Activated CD4-positive, alpha-beta T cell treated with anti-CD3 and anti-CD28 coated beads, Interleukin-2, amount 50 U/mL, for 1 hour (primary cell): ENCODE measurements around the gene KLF5.
"Not testable (repeated sequence)": the region's sequence is repeated elsewhere in the genome, so short reads cannot be mapped to it uniquely, and the experiment has no call there.

Source experiments
- DNase-seq: peaks from one replicate; pipeline ENCODE4 v3.0.0-alpha.2; 2020

The KLF5 gene

DNA sequence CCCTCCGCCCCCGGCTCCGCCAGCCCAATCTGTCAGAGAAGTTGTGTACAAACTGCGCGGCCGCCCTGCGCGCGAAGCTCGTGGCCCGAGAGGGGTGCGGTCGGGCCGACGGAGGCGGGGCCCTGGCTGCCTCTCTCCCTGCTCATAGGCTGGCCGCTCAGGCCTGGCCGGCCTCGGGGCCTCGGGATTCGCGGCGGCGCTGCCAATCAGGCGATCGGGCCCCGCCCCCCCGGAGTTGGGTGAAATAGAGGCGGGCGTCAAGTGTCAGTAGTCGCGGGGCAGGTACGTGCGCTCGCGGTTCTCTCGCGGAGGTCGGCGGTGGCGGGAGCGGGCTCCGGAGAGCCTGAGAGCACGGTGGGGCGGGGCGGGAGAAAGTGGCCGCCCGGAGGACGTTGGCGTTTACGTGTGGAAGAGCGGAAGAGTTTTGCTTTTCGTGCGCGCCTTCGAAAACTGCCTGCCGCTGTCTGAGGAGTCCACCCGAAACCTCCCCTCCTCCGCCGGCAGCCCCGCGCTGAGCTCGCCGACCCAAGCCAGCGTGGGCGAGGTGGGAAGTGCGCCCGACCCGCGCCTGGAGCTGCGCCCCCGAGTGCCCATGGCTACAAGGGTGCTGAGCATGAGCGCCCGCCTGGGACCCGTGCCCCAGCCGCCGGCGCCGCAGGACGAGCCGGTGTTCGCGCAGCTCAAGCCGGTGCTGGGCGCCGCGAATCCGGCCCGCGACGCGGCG lies at the start of gene KLF5:
Gene KLF5, plus strand, starts transcription at position 270 of the 724 bp plus-strand sequence. Its CDS starts 323 bp downstream, at position 593.
- DNase-seq = peak; percentile 96

- no peak for DNase-seq
These were observed 47.1 kb upstream of the KLF5 start for GRCh38 chr13:73011751-73012150.

DNA sequence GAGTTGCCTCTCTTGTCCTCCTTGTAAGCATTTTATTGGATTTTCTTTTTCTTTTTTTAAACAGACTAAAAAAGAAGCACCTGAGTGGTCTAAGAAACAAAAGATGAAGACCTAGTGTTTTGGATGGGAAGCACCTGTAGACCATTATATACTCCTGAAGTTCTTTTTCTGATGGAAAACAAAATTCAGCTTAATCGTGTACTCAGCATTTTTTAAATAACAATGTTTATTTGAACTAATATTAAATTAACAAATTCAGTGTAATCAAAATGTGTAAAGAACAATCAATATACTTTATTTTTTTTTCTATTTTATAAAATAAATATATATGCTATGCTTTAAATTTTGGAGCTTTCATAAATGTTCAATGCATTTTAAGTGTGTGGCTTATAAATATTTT lies 43.0 kb upstream of the KLF5 start:
- no peak for DNase-seq

GRCh38 chr13:73018336-73018735 lies 40.5 kb upstream of the KLF5 start:
- no peak for DNase-seq

DNA sequence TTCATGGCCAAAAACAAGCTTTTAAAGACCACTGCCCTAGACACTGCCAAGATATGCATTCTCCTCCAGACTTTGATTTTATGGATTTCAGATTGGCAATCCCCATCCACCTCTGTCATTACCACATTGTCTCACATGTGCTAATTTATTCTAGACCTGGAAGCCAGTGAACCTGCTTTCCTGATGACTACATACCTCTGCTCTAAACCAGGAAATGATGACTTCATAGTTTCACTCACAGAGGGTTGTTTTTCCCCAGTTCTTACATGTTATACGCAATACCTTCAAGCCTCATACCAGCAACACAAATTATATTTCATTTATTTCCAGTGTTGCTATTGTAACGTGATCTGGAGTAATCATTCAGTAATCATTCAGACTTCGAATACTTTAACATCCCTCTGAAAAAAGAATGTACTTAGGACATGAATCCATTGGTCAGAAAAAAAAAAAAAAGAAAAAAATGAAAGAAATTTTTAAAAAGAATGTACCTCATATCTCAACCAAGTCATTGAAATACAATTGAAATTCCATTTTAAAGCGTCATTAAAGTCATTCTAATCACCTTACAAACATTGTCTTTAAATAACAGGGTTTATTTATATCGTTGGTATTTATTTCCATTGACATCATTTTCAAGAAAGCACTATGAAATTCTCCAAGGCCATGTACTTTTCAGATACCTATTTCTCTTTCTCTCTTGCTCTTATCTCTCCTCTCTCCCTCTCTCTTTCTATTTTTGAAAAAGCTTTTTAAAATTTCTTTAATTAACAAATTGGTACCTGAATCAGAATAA lies 33.4 kb upstream of the KLF5 start:
- DNase-seq = no peak

DNA sequence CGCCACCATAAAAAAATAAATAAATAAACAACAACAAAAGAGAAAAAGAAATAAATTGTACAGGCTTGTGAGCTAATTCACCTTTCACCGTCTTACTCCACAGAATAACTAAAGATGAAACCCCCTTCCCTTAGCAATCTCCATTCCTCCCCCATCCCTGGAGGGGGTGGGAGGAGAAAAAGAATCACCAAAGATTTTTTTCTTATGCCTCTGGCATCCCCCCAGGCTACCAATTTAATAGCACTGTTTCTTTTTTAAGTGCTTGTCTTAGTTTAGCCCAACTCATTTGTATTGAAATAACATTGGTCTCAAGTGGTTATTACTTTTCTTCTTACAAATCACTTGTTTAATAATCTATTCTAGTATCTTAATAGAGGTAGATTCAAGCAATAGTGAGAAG lies 23.9 kb upstream of the KLF5 start:
- DNase-seq = no peak

DNA sequence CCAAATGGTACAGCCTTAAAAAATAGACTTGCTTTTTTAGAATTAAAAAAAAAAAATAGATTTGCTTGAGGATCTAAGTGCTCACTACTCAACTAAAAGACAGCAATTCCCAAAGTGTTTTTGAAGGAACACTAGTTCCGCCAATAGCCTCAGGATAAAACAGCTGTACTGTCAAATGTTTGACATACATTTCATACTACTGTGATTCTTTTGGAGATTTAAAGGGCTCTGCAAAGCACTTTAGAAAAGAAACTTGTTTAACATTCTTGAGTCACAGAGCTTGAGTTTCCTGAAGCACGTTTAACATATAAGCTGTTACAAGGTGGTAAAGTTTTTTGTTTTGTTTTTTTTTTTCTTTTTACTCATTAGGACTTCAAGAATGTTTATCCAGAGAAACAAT lies 23.1 kb upstream of the KLF5 start:
- no peak for DNase-seq

DNA sequence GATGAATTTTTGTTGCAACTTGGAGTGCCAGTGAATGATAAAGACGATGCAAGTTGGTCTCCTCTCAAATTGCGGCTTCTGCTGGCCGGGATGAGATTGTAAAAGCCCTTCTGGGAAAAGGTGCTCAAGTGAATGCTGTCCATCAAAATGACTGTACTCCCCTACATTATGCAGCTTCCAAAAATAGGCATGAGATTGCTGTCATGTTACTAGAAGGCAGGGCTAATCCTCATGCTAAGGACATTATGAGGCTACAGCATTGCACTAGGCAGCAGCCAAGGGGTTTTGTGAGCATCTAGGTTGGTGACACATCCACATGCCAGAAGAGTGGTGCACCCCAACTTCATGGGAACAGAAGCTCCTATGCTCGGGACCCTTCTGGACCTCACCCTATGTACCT lies 22.2 kb upstream of the KLF5 start:
- no peak for DNase-seq

DNA sequence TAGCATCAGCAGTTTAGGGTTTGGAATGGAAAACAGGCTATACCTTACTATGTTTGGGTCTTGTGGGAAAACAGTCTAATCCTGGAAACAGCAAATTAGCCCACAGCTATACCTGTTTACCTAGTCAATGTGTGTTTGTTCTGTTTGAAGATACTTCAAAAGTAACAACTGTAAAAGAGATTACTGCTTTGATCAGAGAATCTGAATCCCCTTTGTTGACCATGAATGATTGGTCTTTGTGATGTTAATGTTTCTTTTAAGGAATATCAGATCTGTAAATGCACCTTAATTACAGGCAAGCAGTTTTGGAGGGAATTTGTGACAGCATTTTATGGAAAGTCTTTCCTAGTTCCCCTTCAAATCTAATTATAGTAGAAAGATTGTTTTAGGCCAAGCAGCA lies 20.7 kb upstream of the KLF5 start:
- DNase-seq = no peak

GRCh38 chr13:73039201-73040108 lies 19.4 kb upstream of the KLF5 start:
- DNase-seq = no peak

DNA sequence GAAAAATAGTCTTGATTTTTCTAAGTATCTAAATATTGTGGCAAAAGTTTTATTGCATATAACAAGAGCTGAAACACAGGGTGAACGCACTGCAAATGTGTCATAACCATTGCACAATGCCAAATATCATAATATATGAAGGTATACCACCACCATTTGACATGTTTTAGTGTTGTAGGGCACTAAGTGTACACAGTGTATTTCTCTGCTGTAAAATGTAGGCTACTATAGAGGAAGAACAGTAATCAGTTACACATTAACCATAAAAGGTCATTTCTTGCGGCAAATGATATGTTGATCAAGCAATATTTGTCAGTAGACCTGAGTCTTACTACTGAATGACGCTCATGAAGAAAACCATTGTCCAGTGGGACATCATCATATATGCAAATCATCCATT lies 18.3 kb upstream of the KLF5 start:
- no peak for DNase-seq

- no peak for DNase-seq
These were observed 17.7 kb upstream of the KLF5 start for GRCh38 chr13:73040968-73041596.

GRCh38 chr13:73045031-73045430 lies 13.8 kb upstream of the KLF5 start:
- no peak for DNase-seq

GRCh38 chr13:73048615-73049014 lies 10.2 kb upstream of the KLF5 start:
- not testable (repeated sequence) for DNase-seq

DNA sequence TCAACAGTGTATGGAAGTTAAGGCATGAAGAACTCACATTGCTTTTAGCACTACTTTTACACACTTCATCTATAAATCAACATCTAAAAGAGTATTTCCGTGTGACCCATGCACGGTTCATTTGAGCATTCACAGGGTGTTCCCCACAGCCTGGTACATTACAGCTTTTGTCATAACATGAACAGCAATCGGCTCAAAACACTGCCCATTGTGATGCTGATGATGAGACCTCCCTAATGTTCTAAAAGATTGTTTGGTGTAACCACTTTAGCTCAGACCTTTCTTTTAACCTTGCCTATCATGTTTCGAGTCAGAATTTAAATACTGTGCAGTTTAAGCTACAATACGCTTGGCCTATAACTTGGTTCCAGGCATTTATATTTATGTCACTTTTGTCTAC lies 4.1 kb upstream of the KLF5 start:
- DNase-seq = no peak

DNA sequence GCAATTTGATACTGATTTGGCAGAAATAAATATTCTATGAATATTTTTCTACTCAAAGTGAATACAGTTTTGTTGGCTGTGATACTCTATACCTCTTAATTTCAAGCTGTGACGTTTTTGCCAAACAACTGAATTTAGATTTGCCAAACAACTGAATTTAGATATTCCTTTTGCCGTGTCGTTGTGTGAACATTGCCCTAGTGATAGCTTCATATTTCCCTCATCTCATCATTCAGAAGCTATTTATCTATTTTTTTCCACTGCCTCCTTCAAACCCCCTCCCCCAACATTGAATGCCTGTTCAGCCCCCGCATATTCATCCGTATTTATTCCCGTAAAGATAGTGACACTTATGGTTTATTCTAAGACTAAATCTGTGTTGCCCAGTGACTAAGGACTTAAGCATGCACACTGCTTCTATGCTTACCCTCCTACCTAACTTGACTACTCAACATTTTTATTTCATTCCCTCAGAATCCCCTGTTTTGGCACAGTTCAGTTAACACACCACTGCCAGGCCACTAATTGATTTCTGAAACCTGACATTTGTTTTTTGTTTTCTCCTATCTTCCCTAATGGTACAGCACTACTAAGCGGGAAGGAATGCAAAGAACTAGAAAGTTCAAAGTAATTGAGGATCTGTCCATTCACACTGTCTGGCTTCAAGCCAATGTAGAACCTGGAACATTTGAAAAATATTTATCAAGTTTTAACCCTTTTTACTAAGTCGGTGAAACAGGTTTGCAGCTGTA lies 2.8 kb upstream of the KLF5 start:
- DNase-seq = no peak

- DNase-seq = no peak
These were observed 2.2 kb upstream of the KLF5 start for GRCh38 chr13:73056565-73056962.

GRCh38 chr13:73057284-73058063 lies 1.3 kb upstream of the KLF5 start:
- no peak for DNase-seq

- no peak for DNase-seq
These were observed 816 bp upstream of the KLF5 start for GRCh38 chr13:73058064-73058313.

DNA sequence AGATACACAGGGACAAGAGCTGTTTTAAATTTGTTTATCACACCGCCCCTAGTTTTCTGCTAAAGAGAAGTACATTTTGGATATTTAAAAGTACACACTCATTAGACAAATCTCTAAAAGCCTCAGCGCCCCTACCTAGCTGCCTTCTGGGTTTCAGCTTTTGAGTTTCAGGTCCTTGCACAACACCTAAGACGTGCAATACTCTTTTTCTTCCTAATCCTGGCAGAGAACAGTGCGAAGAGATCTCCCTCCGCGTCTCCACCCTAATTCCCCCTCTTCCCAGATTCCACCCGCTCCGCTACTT lies 421 bp upstream of the KLF5 start:
- DNase-seq = no peak

- DNase-seq = peak; percentile 40
These were observed 850 bp downstream of the KLF5 start for GRCh38 chr13:73059460-73060250.
